A549 (cell line): ENCODE results near the gene RPTOR. TPM values are rescaled to one million over a fixed set of nuclear protein-coding genes. Genes with fewer than 3 reads are reported as not detected.

Experiments used
- ATAC-seq, 2 experiments: fragments of 200-7000 bp in 1 of 2; fragments of >200 bp in 1 of 2; cut with Nextera tagmentation in 1 of 2; cut with Tn5 transposase in 1 of 2; 3 replicates each; pipeline versions ENCODE4 v1.8.0 to v1.9.1; 2018 to 2020; ENCODE audit warnings: mild to moderate bottlenecking in 1 of 2, moderate library complexity in 1 of 2
- CTCF ChIA-PET: fragments of 300-600 bp; sonication (Branson Sonifier 250); formaldehyde crosslinking; extraction: SDS; loops from one replicate; lab custom pipeline; 2021; ENCODE audit warnings: antibody characterized with exemption, inconsistent platforms; lab: Yijun Ruan, JAX
- POLR2A ChIA-PET: fragments of 350-600 bp; formaldehyde crosslinking; extraction: SDS; loops from one replicate; lab custom pipeline; 2021; ENCODE audit warnings: antibody characterized with exemption, inconsistent platforms; lab: Yijun Ruan, JAX
- DNase-seq, 2 experiments: peaks; one replicate each; pipeline versions ENCODE4 v3.0.0 to v3.0.0-alpha.2; 2011 to 2016; ENCODE audit warnings: low read depth in 1 of 2, low spot score in 1 of 2
- FAIRE-seq: peaks from 2 replicates; lab custom pipeline; 2011; peaks lifted over from hg19 to GRCh38; lab: Jason Lieb, UNC
- H3K27ac ChIP-seq, 2 experiments: fragments of >200 bp; sonication (Bioruptor Twin); formaldehyde crosslinking; 3 replicates each; pipeline ENCODE4 v1.5.1; 2016 to 2017
- H3K4me1 ChIP-seq: fragments of >200 bp; sonication (Bioruptor Twin); formaldehyde crosslinking; 3 replicates; pipeline ENCODE4 v1.6.1; 2016
- H3K4me2 ChIP-seq: fragments of >200 bp; sonication (Bioruptor Twin); formaldehyde crosslinking; 3 replicates; pipeline ENCODE4 v1.6.1; 2016
- H3K4me3 ChIP-seq: fragments of >200 bp; sonication (Bioruptor Twin); formaldehyde crosslinking; 3 replicates; pipeline ENCODE4 v1.5.1; 2016
- H3K9me3 ChIP-seq: fragments of >200 bp; sonication (Bioruptor Twin); formaldehyde crosslinking; 3 replicates; pipeline ENCODE4 v1.6.1; 2016
- BCL3 ChIP-seq: fragments of >200 bp; sonication (Bioruptor Twin); formaldehyde crosslinking; IDR thresholded peaks from 3 replicates; pipeline ENCODE4 v1.6.1; 2016
- E2F6 ChIP-seq: IDR thresholded peaks from 2 replicates; pipeline ENCODE4 v1.6.1; 2012; ENCODE audit warnings: low read depth, borderline replicate concordance
- ELK1 ChIP-seq: fragments of 150-350 bp; IDR thresholded peaks from 2 replicates; pipeline ENCODE4 v1.6.1; 2014; ENCODE audit warnings: low read depth, mild to moderate bottlenecking, low read length
- FOXS1 ChIP-seq: fragments of 250-450 bp; sonication (Bioruptor Pico); IDR thresholded peaks from 2 replicates; pipeline ENCODE4 v1.5.0; 2020; ENCODE audit warnings: mild to moderate bottlenecking, moderate library complexity
- HOXA7 ChIP-seq: fragments of 250-450 bp; sonication (Bioruptor Pico); IDR thresholded peaks from 2 replicates; pipeline ENCODE4 v1.5.0; 2020; ENCODE audit warnings: mild to moderate bottlenecking, moderate library complexity
- HOXB5 ChIP-seq: fragments of 250-450 bp; sonication (Bioruptor Pico); IDR thresholded peaks from 2 replicates; pipeline ENCODE4 v1.5.0; 2020; ENCODE audit warnings: mild to moderate bottlenecking, moderate library complexity
- KDM5A ChIP-seq: fragments of 200-600 bp; sonication (generic); IDR thresholded peaks from 2 replicates; pipeline ENCODE4 v1.6.1; 2016; ENCODE audit warnings: antibody characterized with exemption, mild to moderate bottlenecking
- POLR2AphosphoS2 ChIP-seq: conservative IDR thresholded peaks from 2 replicates; pipeline ENCODE4 v1.6.1; 2012; ENCODE audit warnings: low read length, improper control_type of control experiment, inconsistent platforms
- REST ChIP-seq: fragments of 200-600 bp; sonication (generic); IDR thresholded peaks from 2 replicates; pipeline ENCODE4 v1.6.1; 2016; ENCODE audit warnings: antibody characterized with exemption, mild to moderate bottlenecking, moderate library complexity
- RNF2 ChIP-seq: fragments of 200-600 bp; sonication (generic); IDR thresholded peaks from 2 replicates; pipeline ENCODE4 v1.6.1; 2016; ENCODE audit warnings: low read depth, mild to moderate bottlenecking, antibody characterized with exemption, moderate library complexity, borderline replicate concordance
- SMC3 ChIP-seq: fragments of >200 bp; sonication (Bioruptor Twin); formaldehyde crosslinking; IDR thresholded peaks from 3 replicates; pipeline ENCODE4 v1.6.1; 2018; ENCODE audit warnings: inconsistent platforms
- TFCP2L1 ChIP-seq: fragments of 250-450 bp; sonication (Bioruptor Pico); IDR thresholded peaks from 2 replicates; pipeline ENCODE4 v1.5.0; 2021; ENCODE audit warnings: mild to moderate bottlenecking
- TP53 ChIP-seq: fragments of 250-450 bp; sonication (Bioruptor Pico); IDR thresholded peaks from 2 replicates; pipeline ENCODE4 v1.5.0; 2021; ENCODE audit warnings: mild to moderate bottlenecking, moderate library complexity
- ZC3H11A ChIP-seq: fragments of 450-650 bp; IDR thresholded peaks from 2 replicates; pipeline ENCODE4 v1.6.1; 2014; ENCODE audit warnings: antibody characterized with exemption, mild to moderate bottlenecking
- WGBS: methylation state at CpG from one replicate; pipeline ENCODE4 v1.1.6; 2017; ENCODE audit errors: missing lambda C conversion rate; 5-methylcytosine and 5-hydroxymethylcytosine counted together
- polyA plus RNA-seq, 4 experiments: library from polyadenylated mRNA; depleted of rRNA in 3 of 4; stranded (reverse); fragments of >200 nt; fragmentation: RNase III in 1 of 4; extraction: RNeasy Plus Mini Kit Qiagen cat#74134 plus additional on column Dnase treatment in 1 of 4; gene quantifications; 2 replicates in 3 of 4; 3 replicates in 1 of 4; pipeline ENCODE4 v1.2.3, GENCODE V29; 2011 to 2017

The RPTOR gene
- polyA plus RNA-seq, 2 of the 4 experiments (the other 2 are of a cell fraction), result 10.8 to 27.1 TPM

GRCh38 chr17:80850109-80850508, 305.5 kb downstream of the RPTOR start:
- POLR2A ChIA-PET, result no interaction called here
- WGBS, result 94% methylated on average over 9 of the region's 9 CpGs
- H3K4me3 ChIP-seq, result no peak overlapping the region
- CTCF ChIA-PET, result interaction anchor here (4.6 kb wide), 1 partner anchor 11 kb away, joined by 19 read pairs; no protein-coding TSS in a partner anchor
- H3K4me2 ChIP-seq, result no peak overlapping the region
- TF ChIP-seq TFCP2L1 (CRISPR knock-in tag) (no peak), E2F6 (no peak)
- no peak for ATAC-seq
- no peak for DNase-seq
- no peak overlapping the region for H3K27ac ChIP-seq
- H3K4me1 ChIP-seq, result peaks cover 8% of the 10 kb centered on the region; the same call in 1 of the 3 replicates
- H3K9me3 ChIP-seq, result no peaks in the 10 kb centered on the region
- FAIRE-seq, result no peak

- DNase-seq (no peak), FAIRE-seq (no peak), ATAC-seq (no peak)
- no peak overlapping the region for H3K4me3 ChIP-seq
- H3K27ac ChIP-seq, result no peak overlapping the region
- TF ChIP-seq ZC3H11A, result no peak
- no peak for TF ChIP-seq POLR2AphosphoS2
- TF ChIP-seq ELK1, result no peak
- no peak overlapping the region for H3K4me2 ChIP-seq
- CTCF ChIA-PET, result interaction anchor here (0.8 to 4.6 kb wide), 2 partner anchors 10 to 24 kb away, joined by 3 to 19 read pairs; no protein-coding TSS in a partner anchor
- POLR2A ChIA-PET, result no interaction called here
- H3K4me1 ChIP-seq, result peaks cover 14% of the 10 kb centered on the region
- H3K9me3 ChIP-seq, result no peaks in the 10 kb centered on the region
- 87% methylated on average over 6 of the region's 6 CpGs for WGBS
These were observed 306.2 kb downstream of the RPTOR start for GRCh38 chr17:80850817-80851216.

GRCh38 chr17:80851277-80851925, 306.8 kb downstream of the RPTOR start:
- no peak overlapping the region for H3K4me2 ChIP-seq
- TF ChIP-seq BCL3, result no peak
- TF ChIP-seq FOXS1 (CRISPR knock-in tag), result no peak
- TF ChIP-seq TP53 (CRISPR knock-in tag), result no peak
- TF ChIP-seq REST, result no peak
- no peak for TF ChIP-seq KDM5A
- no peak for TF ChIP-seq HOXB5
- TF ChIP-seq RNF2, result no peak
- no peak for TF ChIP-seq HOXA7
- no peak for TF ChIP-seq SMC3
- peaks cover 20% of the 10 kb centered on the region for H3K4me1 ChIP-seq
- no peak overlapping the region for H3K4me3 ChIP-seq
- FAIRE-seq (peak; percentile 49), DNase-seq (no peak), ATAC-seq (no peak)
- ChIA-PET CTCF (interaction anchor here (0.8 to 4.6 kb wide), 2 partner anchors 9 to 25 kb away, joined by 3 to 19 read pairs; no protein-coding TSS in a partner anchor), POLR2A (no interaction called here)
- 88% methylated on average over 17 of the region's 17 CpGs for WGBS
- H3K9me3 ChIP-seq, result no peaks in the 10 kb centered on the region
- H3K27ac ChIP-seq, result no peak overlapping the region
